HG02840 (cell line): ENCODE results near the gene MAN2B2.
"Not testable (repeated sequence)": the region's sequence is repeated elsewhere in the genome, so short reads cannot be mapped to it uniquely, and the experiment has no call there.

Source experiments
- ATAC-seq: cut with Tn5 transposase; IDR thresholded peaks from one replicate; pipeline ENCODE4 v1.9.1; 2021; ENCODE audit warnings: mild to moderate bottlenecking, moderate library complexity, moderate number of reproducible peaks; ENCODE audit not compliant: unreplicated experiment, low FRiP score

MAN2B2 gene

GRCh38 chr4:6613676-6614651 lies 39.0 kb downstream of the MAN2B2 start:
- no peak for ATAC-seq

GRCh38 chr4:6614701-6615230 lies 39.8 kb downstream of the MAN2B2 start:
- no peak for ATAC-seq

- ATAC-seq: no peak
These were observed 41.4 kb downstream of the MAN2B2 start for GRCh38 chr4:6616087-6616995.

- ATAC-seq: no peak
These were observed 42.3 kb downstream of the MAN2B2 start for GRCh38 chr4:6617246-6617645.

GRCh38 chr4:6618386-6619115 lies 43.6 kb downstream of the MAN2B2 start:
- ATAC-seq: no peak

GRCh38 chr4:6619116-6619465 lies 44.1 kb downstream of the MAN2B2 start:
- no peak for ATAC-seq

GRCh38 chr4:6619466-6620255 lies 44.7 kb downstream of the MAN2B2 start:
- no peak for ATAC-seq

- ATAC-seq: no peak
These were observed 45.3 kb downstream of the MAN2B2 start for GRCh38 chr4:6620296-6620695.

GRCh38 chr4:6620891-6621555 lies 46.0 kb downstream of the MAN2B2 start:
- no peak for ATAC-seq

- ATAC-seq: no peak
These were observed 46.6 kb downstream of the MAN2B2 start for GRCh38 chr4:6621556-6621927.

GRCh38 chr4:6622744-6623143 lies 47.8 kb downstream of the MAN2B2 start:
- no peak for ATAC-seq

- ATAC-seq: no peak
These were observed 50.3 kb downstream of the MAN2B2 start for GRCh38 chr4:6625256-6625655.

- no peak for ATAC-seq
These were observed 51.1 kb downstream of the MAN2B2 start for GRCh38 chr4:6626066-6626465.

- ATAC-seq: no peak
These were observed 52.8 kb downstream of the MAN2B2 start for GRCh38 chr4:6627832-6628231.

- ATAC-seq: not testable (repeated sequence)
These were observed 53.5 kb downstream of the MAN2B2 start for GRCh38 chr4:6628484-6628883.

- no peak for ATAC-seq
These were observed 57.1 kb downstream of the MAN2B2 start for GRCh38 chr4:6632125-6632524.

GRCh38 chr4:6633091-6633906 lies 58.3 kb downstream of the MAN2B2 start:
- no peak for ATAC-seq

- no peak for ATAC-seq
These were observed 59.8 kb downstream of the MAN2B2 start for GRCh38 chr4:6634746-6635145.
